A673 (cell line): ENCODE data around the gene LRRC55.

ENCODE experiments used
- CTCF ChIP-seq: fragments of 300-800, 200-600 bp; sonication (generic); conservative IDR thresholded peaks from 2 replicates; pipeline ENCODE4 v1.5.1; 2017; ENCODE audit warnings: low read depth, mild to moderate bottlenecking, antibody characterized with exemption, low read length, moderate library complexity, mixed read lengths
- EZH2 ChIP-seq: fragments of 200-600 bp; sonication (generic); IDR thresholded peaks from 2 replicates; pipeline ENCODE4 v1.6.1; 2017; ENCODE audit warnings: borderline replicate concordance, low read depth, mild to moderate bottlenecking, mixed read lengths, antibody characterized with exemption, low read length; ENCODE audit not compliant: poor library complexity, severe bottlenecking

GRCh38 chr11:57164317-57164716, 17.4 kb upstream of the LRRC55 start:
- TF ChIP-seq CTCF (no peak), EZH2 (no peak)
